ENCODE data around the gene RECK.

- TF ChIP-seq CTCF (IDR thresholded peaks at IDR 0.05; ENCODE audit: low read length) (no peak), EZH2 (optimal IDR thresholded peaks at IDR 0.05; ENCODE audit: low read depth, low read length) (no peak), EZH2phosphoT487 (IDR thresholded peaks at IDR 0.05; ENCODE audit: low read length) (no peak)
These were observed 2.5 kb upstream of the RECK start for GRCh38 chr9:36034234-36034633.

All from MM.1S (cell line).